Prostate gland (tissue), 2 donors: Measurements from ENCODE around the gene TCF7L2. TPM values are rescaled to one million over a fixed set of nuclear protein-coding genes. Genes with fewer than 3 reads are reported as not detected.

Experiments
- DNase-seq: peaks from one replicate; pipeline ENCODE4 v3.0.0-alpha.2; 2019; ENCODE audit warnings: low spot score
- H3K27ac ChIP-seq, 2 donors: fragments of 200-600 bp; sonication (generic); 2 replicates each; pipeline ENCODE4 v1.5.1; 2017 to 2019
- H3K27me3 ChIP-seq: fragments of 200-600 bp; sonication (generic); replicated peaks from 2 replicates; pipeline ENCODE4 v1.5.1; 2019; ENCODE audit not compliant: insufficient read depth
- H3K36me3 ChIP-seq, 2 donors: fragments of 200-600 bp; sonication (generic); 1 replicate in 1 of 2; 2 replicates in 1 of 2; pipeline versions ENCODE4 v1.5.1 to v1.8.1; 2017 to 2019
- H3K4me1 ChIP-seq: fragments of 200-600 bp; sonication (generic); replicated peaks from 2 replicates; pipeline ENCODE4 v1.5.1; 2019
- H3K4me3 ChIP-seq, 2 donors: fragments of 200-600 bp; sonication (generic); 2 replicates each; pipeline ENCODE4 v1.5.1; 2017 to 2019
- H3K9me3 ChIP-seq: fragments of 200-600 bp; sonication (generic); 2 replicates; pipeline ENCODE4 v1.5.1; 2017
- POLR2A ChIP-seq: fragments of 450-650 bp; IDR thresholded peaks from one replicate; pipeline ENCODE4 v1.6.1; 2016; ENCODE audit warnings: antibody characterized with exemption, mild to moderate bottlenecking
- POLR2AphosphoS5 ChIP-seq: sonication (generic); formaldehyde crosslinking; IDR thresholded peaks from one replicate; pipeline ENCODE4 v1.6.1; 2017; ENCODE audit warnings: antibody characterized with exemption
- WGBS: methylation state at CpG from one replicate; pipeline ENCODE4 v1.1.5; 2018; 5-methylcytosine and 5-hydroxymethylcytosine counted together
- intact Hi-C: fragments of 100-400 bp; cut with DNase I; formaldehyde crosslinking; loops from one replicate; pipeline ENCODE4 v1.14.2; 2022
- total RNA-seq, 2 donors: library from RNA; depleted of rRNA; stranded (reverse); fragments of >200 nt; gene quantifications; one replicate each; pipeline ENCODE4 v1.1.0, GENCODE V29; 2016
- TF ChIP-seq, protein P1 (sequence below), 4 experiments: fragments of 200-600 bp in 2 of 4; fragments of 450-650 bp in 2 of 4; sonication (generic) in 2 of 4; IDR thresholded peaks; 1 replicate in 3 of 4; 2 replicates in 1 of 4; pipeline ENCODE4 v1.5.1; 2016 to 2019; ENCODE audit warnings: antibody characterized with exemption in 4 of 4, mild to moderate bottlenecking in 2 of 4, moderate library complexity in 2 of 4

Gene TCF7L2
- total RNA-seq, 2 donors from 2014 or later = 9.8 to 29.8 TPM

DNA sequence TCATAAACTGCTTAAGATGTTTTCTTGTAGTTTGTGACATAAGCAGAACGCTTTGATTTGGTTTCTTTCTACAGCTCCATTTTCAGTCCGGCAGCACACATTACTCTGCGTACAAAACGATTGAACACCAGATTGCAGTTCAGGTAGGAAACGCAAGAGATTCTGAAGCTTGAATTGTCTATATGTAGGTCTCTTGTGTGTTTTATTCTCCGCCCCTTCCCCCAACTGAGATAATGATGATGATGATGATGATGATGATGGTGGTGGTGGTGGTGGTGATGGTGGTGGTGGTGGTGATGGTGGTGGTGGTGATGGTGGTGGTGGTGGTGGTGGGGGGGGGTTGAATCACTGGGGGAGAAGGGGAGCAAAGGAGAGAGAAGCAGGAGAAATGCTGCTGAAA, 14.4 kb downstream of the TCF7L2 start:
- WGBS = 93% methylated on average over 6 of the region's 6 CpGs
- H3K27me3 ChIP-seq = no peaks in the 10 kb centered on the region
- intact Hi-C loops = no loop called here
- no peak for DNase-seq
- no peak overlapping the region for H3K4me3 ChIP-seq
- TF ChIP-seq, protein P1, sequence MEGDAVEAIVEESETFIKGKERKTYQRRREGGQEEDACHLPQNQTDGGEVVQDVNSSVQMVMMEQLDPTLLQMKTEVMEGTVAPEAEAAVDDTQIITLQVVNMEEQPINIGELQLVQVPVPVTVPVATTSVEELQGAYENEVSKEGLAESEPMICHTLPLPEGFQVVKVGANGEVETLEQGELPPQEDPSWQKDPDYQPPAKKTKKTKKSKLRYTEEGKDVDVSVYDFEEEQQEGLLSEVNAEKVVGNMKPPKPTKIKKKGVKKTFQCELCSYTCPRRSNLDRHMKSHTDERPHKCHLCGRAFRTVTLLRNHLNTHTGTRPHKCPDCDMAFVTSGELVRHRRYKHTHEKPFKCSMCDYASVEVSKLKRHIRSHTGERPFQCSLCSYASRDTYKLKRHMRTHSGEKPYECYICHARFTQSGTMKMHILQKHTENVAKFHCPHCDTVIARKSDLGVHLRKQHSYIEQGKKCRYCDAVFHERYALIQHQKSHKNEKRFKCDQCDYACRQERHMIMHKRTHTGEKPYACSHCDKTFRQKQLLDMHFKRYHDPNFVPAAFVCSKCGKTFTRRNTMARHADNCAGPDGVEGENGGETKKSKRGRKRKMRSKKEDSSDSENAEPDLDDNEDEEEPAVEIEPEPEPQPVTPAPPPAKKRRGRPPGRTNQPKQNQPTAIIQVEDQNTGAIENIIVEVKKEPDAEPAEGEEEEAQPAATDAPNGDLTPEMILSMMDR (IDR thresholded peaks at IDR 0.05) = no peak
- TF ChIP-seq POLR2AphosphoS5 = no peak
- no peak for TF ChIP-seq POLR2A
- H3K36me3 ChIP-seq = no peaks in the 10 kb centered on the region
- peaks cover 6% of the 10 kb centered on the region for H3K4me1 ChIP-seq
- no peaks in the 10 kb centered on the region for H3K9me3 ChIP-seq
- H3K27ac ChIP-seq = no peak overlapping the region

DNA sequence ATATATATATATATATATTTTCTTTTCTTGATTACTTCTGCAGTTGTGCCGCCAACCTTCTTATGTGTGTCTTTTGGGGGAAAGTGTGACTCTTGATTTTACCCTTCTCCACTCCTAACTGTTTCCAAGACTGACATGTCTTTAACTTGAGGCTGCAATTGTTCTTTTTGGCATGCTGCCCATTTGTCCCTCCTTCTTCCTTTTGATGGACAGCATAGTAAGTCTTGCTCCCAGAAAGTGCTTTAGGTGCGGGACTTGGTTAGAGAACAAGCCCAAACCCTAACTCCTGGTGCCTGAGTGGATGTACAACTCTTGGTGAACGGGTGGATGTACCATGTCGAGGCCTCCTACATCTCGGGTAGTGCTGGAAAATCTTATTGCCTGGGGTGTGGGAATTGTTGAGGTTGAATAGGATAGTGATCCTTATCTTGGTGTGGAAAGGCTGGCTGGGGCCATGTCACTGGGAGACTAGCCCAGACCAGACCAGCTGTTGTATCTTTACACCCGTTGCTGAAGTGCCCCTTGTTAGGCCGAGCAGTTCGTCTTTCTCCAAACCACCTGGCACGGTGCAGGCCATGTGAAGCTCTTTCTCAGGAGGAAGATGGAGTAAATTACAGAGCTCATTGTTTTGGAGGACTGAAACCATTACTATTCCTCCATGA, 16.3 kb downstream of the TCF7L2 start:
- H3K27me3 ChIP-seq = no peaks in the 10 kb centered on the region
- no peak for DNase-seq
- intact Hi-C loops = no loop called here
- H3K4me1 ChIP-seq = peaks cover 11% of the 10 kb centered on the region
- no peaks in the 10 kb centered on the region for H3K9me3 ChIP-seq
- H3K27ac ChIP-seq = peak overlapping the region; percentile 4 to 23
- H3K36me3 ChIP-seq = no peaks in the 10 kb centered on the region
- no peak overlapping the region for H3K4me3 ChIP-seq
- TF ChIP-seq POLR2AphosphoS5 (no peak), POLR2A (no peak)
- TF ChIP-seq, protein P1 (IDR thresholded peaks at IDR 0.05) = no peak
- WGBS = 48% methylated on average over 9 of the region's 9 CpGs

GRCh38 chr10:112967200-112967599, 17.2 kb downstream of the TCF7L2 start:
- Histone ChIP-seq H3K4me1 (peaks cover 11% of the 10 kb centered on the region), H3K9me3 (no peaks in the 10 kb centered on the region), H3K36me3 (no peaks in the 10 kb centered on the region), H3K4me3 (no peak overlapping the region), H3K27ac (no peak overlapping the region), H3K27me3 (no peaks in the 10 kb centered on the region)
- WGBS = 69% methylated on average over 5 of the region's 5 CpGs
- intact Hi-C loops = no loop called here
- no peak for DNase-seq
- TF ChIP-seq, protein P1 (IDR thresholded peaks at IDR 0.05) = no peak
- no peak for TF ChIP-seq POLR2A
- no peak for TF ChIP-seq POLR2AphosphoS5

GRCh38 chr10:112969131-112969530, 19.1 kb downstream of the TCF7L2 start:
- H3K27ac ChIP-seq = no peak overlapping the region
- peaks cover 11% of the 10 kb centered on the region for H3K4me1 ChIP-seq
- no peak for DNase-seq
- WGBS = 85% methylated on average over 2 of the region's 2 CpGs
- no peak overlapping the region for H3K4me3 ChIP-seq
- no peaks in the 10 kb centered on the region for H3K27me3 ChIP-seq
- intact Hi-C loops = no loop called here
- no peaks in the 10 kb centered on the region for H3K36me3 ChIP-seq
- TF ChIP-seq POLR2AphosphoS5 (no peak), POLR2A (no peak)
- TF ChIP-seq, protein P1 (IDR thresholded peaks at IDR 0.05) = no peak
- no peaks in the 10 kb centered on the region for H3K9me3 ChIP-seq

- peaks cover 11% of the 10 kb centered on the region for H3K4me1 ChIP-seq
- no peaks in the 10 kb centered on the region for H3K36me3 ChIP-seq
- no peaks in the 10 kb centered on the region for H3K9me3 ChIP-seq
- no peak overlapping the region for H3K4me3 ChIP-seq
- TF ChIP-seq, protein P1 (IDR thresholded peaks at IDR 0.05) = no peak
- no peak for TF ChIP-seq POLR2AphosphoS5
- no peak for TF ChIP-seq POLR2A
- no peak overlapping the region for H3K27ac ChIP-seq
- no peaks in the 10 kb centered on the region for H3K27me3 ChIP-seq
- no peak for DNase-seq
- WGBS = 68% methylated on average over 2 of the region's 2 CpGs
- intact Hi-C loops = no loop called here
These were observed 19.5 kb downstream of the TCF7L2 start for GRCh38 chr10:112969542-112969941.
